ENCODE measurements around the gene ARSB.

- TF ChIP-seq CTCF (IDR thresholded peaks at IDR 0.05) (no peak), POLR2A (IDR thresholded peaks at IDR 0.05) (no peak), POLR2AphosphoS5 (IDR thresholded peaks at IDR 0.05) (no peak), EP300 (IDR thresholded peaks at IDR 0.05; ENCODE audit: low read depth) (no peak)
These were observed 94.3 kb downstream of the ARSB start for GRCh38 chr5:78890667-78891379.

Measured in transverse colon (tissue), 4 donors.